Measurements from ENCODE around the gene C3orf20. TPM values are rescaled to one million over a fixed set of nuclear protein-coding genes. Genes with fewer than 3 reads are reported as not detected.

Gene C3orf20
- total RNA-seq, 4 donors from 2014 or later = 0.29 TPM; not detected in 3

GRCh38 chr3:14783480-14784086 is 108.6 kb downstream of the C3orf20 start:
- Histone ChIP-seq H3K4me3 (replicated peaks in 1 of 3) (no peak overlapping the region), H3K36me3 (no peaks in the 10 kb centered on the region), H3K4me1 (no peaks in the 10 kb centered on the region), H3K9me3 (no peaks in the 10 kb centered on the region), H3K27ac (no peak overlapping the region), H3K27me3 (no peaks in the 10 kb centered on the region)
- TF ChIP-seq CTCF (IDR thresholded peaks at IDR 0.05) = no peak
- TF ChIP-seq POLR2A (IDR thresholded peaks at IDR 0.05) = no peak
- 80 to 87% methylated on average over 2 of the region's 2 CpGs for WGBS, 2 donors
- intact Hi-C loops (cut with DNase I) = no loop called here
- no peak for DNase-seq

GRCh38 chr3:14784087-14784681 is 109.2 kb downstream of the C3orf20 start:
- WGBS, 2 donors = 54 to 56% methylated on average over 7 to 8 of the region's 8 CpGs
- Histone ChIP-seq H3K27ac (no peak overlapping the region), H3K27me3 (no peaks in the 10 kb centered on the region), H3K4me1 (no peaks in the 10 kb centered on the region), H3K9me3 (no peaks in the 10 kb centered on the region), H3K36me3 (no peaks in the 10 kb centered on the region), H3K4me3 (replicated peaks in 1 of 3) (no peak overlapping the region)
- DNase-seq = no peak
- intact Hi-C loops (cut with DNase I) = no loop called here
- TF ChIP-seq POLR2A (IDR thresholded peaks at IDR 0.05) = no peak
- TF ChIP-seq CTCF (IDR thresholded peaks at IDR 0.05) = no peak

GRCh38 chr3:14785207-14786155 is 110.5 kb downstream of the C3orf20 start:
- no peaks in the 10 kb centered on the region for H3K36me3 ChIP-seq
- WGBS, 2 donors = 78 to 81% methylated on average over 20 of the region's 20 CpGs
- TF ChIP-seq POLR2A (IDR thresholded peaks at IDR 0.05) (no peak), CTCF (IDR thresholded peaks at IDR 0.05) (no peak)
- no peak overlapping the region for H3K4me3 ChIP-seq (replicated peaks in 1 of 3)
- H3K4me1 ChIP-seq = no peaks in the 10 kb centered on the region
- H3K9me3 ChIP-seq = no peaks in the 10 kb centered on the region
- no peak overlapping the region for H3K27ac ChIP-seq
- H3K27me3 ChIP-seq = no peaks in the 10 kb centered on the region
- no peak for DNase-seq
- intact Hi-C loops (cut with DNase I) = no loop called here

GRCh38 chr3:14786369-14786768 is 111.4 kb downstream of the C3orf20 start:
- intact Hi-C loops (cut with DNase I) = no loop called here
- TF ChIP-seq POLR2A (IDR thresholded peaks at IDR 0.05) (no peak), CTCF (IDR thresholded peaks at IDR 0.05) (no peak)
- no peak for DNase-seq
- Histone ChIP-seq H3K36me3 (no peaks in the 10 kb centered on the region), H3K27me3 (no peaks in the 10 kb centered on the region), H3K27ac (no peak overlapping the region), H3K4me1 (no peaks in the 10 kb centered on the region), H3K9me3 (no peaks in the 10 kb centered on the region), H3K4me3 (replicated peaks in 1 of 3) (no peak overlapping the region)
- 94 to 96% methylated on average over 3 of the region's 3 CpGs for WGBS, 2 donors
